GM21825 (cell line): Measurements from ENCODE around the gene PTPRG.

Experiments used
- ATAC-seq: cut with Tn5 transposase; IDR thresholded peaks from one replicate; pipeline ENCODE4 v1.9.1; 2021; ENCODE audit warnings: mild to moderate bottlenecking, moderate library complexity; ENCODE audit not compliant: unreplicated experiment

PTPRG gene

GRCh38 chr3:62287392-62287927 is 726.1 kb downstream of the PTPRG start:
- no peak for ATAC-seq

- no peak for ATAC-seq
These were observed 728.6 kb downstream of the PTPRG start for GRCh38 chr3:62289922-62290321.

- no peak for ATAC-seq
These were observed 731.8 kb downstream of the PTPRG start for GRCh38 chr3:62293051-62293780.

GRCh38 chr3:62295571-62295970 is 734.2 kb downstream of the PTPRG start:
- ATAC-seq: no peak

GRCh38 chr3:62300617-62301016 is 739.2 kb downstream of the PTPRG start:
- ATAC-seq: no peak

GRCh38 chr3:62312201-62312600 is 750.8 kb downstream of the PTPRG start:
- no peak for ATAC-seq

GRCh38 chr3:62316525-62316924 is 755.2 kb downstream of the PTPRG start:
- no peak for ATAC-seq

- ATAC-seq: peak; percentile 4
These were observed 757.0 kb downstream of the PTPRG start for GRCh38 chr3:62318365-62318751.

GRCh38 chr3:62318752-62319569 is 757.6 kb downstream of the PTPRG start:
- peak; percentile 98 for ATAC-seq

GRCh38 chr3:62319570-62320243 is 758.3 kb downstream of the PTPRG start:
- no peak for ATAC-seq

GRCh38 chr3:62323241-62323640 is 761.9 kb downstream of the PTPRG start:
- ATAC-seq: no peak

- no peak for ATAC-seq
These were observed 764.5 kb downstream of the PTPRG start for GRCh38 chr3:62325896-62326295.

GRCh38 chr3:62329971-62330370 is 768.6 kb downstream of the PTPRG start:
- ATAC-seq: no peak

- no peak for ATAC-seq
These were observed 770.6 kb downstream of the PTPRG start for GRCh38 chr3:62332017-62332416.

- no peak for ATAC-seq
These were observed 771.5 kb downstream of the PTPRG start for GRCh38 chr3:62332835-62333244.

GRCh38 chr3:62335196-62335595 is 773.8 kb downstream of the PTPRG start:
- ATAC-seq: no peak

- no peak for ATAC-seq
These were observed 782.4 kb downstream of the PTPRG start for GRCh38 chr3:62343755-62344154.
